Midbrain (tissue), 1 donor: ENCODE measurements around the gene PPFIA1.
"Not testable (repeated sequence)": the region's sequence is repeated elsewhere in the genome, so short reads cannot be mapped to it uniquely, and the experiment has no call there.

Experiments
- DNase-seq: peaks from one replicate; lab custom pipeline; 2025; lab: John Stamatoyannopoulos, UW

Gene PPFIA1

DNA sequence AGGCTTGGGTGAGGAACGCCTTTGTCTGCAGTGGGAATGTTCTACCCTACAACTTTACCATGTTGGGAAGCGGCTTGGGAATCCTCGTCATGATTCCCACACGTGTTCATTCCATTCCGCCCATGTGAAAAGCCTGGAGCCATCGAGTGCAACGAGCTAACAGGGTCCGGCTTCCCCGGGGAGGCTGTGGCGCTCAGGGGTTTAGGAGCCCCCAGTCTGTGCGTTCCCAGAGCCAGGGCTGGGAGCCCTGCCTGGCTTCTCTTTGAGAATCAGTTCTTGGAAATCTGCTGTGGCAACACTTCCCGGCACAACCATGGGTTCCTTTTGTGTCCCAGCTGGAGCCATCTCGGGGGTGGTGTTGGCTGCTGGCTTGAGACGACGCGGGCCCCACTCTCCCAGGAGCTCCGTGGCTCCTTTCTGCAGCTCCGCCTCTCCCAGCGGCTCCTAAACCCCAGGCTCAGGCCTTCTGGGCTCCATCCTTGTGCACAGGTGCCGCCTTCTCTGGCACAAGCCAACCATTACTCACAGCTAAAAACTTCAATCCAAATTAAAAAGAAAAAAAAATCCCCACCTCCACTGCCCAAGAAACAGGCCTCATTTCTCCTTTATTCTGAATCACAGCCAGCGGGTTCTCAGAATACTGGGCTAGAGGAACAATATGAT, 18.7 kb upstream of the PPFIA1 start:
- DNase-seq = peak; percentile 22

DNA sequence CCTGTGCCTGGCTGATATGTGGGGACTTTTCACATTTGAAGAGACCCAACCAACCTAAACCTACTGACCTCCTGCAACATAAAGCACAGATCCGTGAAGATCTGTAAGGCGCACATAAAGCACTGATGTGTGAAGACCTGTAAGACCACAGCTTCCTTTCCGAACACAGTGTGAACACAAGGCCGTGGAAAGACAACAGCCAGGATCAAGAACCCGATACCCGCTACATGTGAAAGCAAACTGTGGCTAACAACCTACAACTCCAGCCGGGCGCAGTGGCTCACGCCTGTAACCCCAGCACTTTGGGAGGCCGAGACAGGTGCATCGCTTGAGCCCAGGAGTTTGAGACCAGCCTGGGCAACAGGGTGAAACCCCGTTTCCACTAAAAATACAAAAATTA, 17.6 kb upstream of the PPFIA1 start:
- DNase-seq = no peak

DNA sequence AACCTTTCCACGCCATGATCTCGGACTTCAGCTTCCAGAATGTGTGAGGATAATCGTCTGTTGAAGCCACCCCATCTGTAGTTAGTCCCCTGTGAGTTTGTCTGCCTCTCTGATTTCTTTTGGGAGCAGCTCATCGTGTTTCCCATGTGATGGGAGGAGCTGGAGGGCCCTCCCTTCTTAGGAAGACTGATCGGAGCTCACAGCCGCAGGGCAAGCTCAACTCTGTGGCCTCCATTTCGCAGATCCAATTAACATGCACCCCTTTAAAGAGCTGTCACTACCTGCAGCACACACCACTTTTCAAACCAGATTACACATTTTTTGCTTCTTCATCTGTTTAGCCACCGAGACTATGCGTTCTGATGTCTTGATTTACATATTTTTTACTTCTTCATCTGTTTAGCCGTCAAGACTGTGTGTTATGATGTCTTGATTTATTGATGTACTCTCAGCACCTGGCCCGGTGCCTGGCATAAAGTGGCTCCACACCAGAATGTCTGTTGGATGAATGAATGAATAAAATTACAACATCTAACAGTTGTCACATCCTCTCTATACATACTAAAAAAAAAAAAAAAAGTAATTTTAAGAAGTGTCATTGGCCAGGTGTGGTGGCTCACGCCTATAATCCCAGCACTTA, 14.9 kb upstream of the PPFIA1 start:
- no peak for DNase-seq

DNA sequence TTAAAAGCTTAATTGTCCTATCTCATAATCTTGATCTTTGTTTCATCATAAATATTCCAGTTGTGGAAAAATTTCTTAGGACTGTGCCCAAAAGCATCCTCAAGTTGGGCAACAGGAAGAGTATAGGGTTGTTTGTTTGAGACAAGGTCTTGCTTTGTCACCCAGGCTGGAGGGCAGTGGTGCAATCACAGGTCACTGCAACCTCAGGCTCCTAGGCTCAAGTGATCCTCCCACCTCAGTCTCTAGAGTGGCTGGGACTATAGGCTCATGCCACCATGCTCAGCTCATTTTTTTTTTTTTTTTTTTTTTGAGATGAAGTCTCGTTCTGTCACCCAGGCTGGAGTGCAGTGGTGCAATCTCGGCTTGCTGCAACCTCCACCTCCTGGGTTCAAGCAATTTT, 11.4 kb upstream of the PPFIA1 start:
- not testable (repeated sequence) for DNase-seq

DNA sequence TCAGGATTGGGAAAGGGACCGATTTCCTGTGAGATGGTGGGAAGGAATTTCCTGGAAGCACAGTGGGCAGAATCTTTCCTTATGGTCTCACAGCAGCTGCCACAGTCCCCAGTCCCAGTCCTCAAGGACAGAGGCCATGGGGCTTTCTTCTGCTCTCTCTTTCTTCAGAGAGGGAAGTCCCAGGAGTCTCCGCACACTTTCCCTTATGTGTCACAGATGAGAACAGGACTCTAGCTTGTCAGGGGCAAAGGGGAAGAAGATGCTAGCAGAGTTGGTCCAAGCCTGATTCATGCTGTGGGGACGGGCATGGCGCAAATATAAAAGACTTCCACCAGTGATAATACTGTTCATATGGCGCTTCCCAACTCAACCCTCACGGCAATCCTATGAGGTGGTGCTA, 7.5 kb upstream of the PPFIA1 start:
- no peak for DNase-seq

DNA sequence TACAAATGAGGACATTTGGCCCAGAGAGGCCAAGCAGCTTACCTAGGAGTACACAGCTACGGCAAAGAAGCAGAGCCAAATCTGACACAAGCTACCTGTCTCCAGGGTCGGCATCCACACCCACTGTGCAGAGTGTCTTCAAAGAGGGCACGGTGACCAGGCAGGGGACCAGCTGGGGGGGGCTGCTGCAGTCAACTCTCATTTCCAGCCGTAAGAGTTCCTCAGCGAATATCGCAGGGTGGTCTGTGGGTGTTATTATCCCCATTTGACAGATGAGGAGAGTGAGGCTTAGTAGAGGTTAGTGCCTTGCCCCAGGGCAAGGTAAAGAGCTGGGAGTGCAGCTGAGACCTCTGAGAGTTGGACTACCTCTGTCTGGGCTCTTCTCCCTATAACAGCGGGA, 7.1 kb upstream of the PPFIA1 start:
- DNase-seq = no peak

DNA sequence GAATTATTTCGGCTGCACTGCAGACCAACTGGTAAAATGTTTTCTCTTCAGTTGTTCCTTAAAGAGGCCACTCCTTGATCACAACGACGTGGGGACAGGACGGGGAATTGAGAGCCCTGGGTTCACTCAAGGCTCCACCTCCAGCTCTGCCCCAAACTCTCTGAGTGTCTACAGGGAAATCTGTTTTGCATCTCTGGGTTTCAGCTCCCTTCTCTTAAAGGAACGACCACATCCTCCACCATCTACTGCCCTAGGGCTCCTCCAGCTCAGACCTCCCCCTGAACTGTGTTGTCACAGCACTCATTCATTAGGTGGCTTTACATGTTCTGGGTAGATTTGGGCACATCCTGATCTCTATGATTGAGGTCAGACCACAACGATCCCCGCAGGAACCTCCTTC, 5.1 kb upstream of the PPFIA1 start:
- no peak for DNase-seq

DNA sequence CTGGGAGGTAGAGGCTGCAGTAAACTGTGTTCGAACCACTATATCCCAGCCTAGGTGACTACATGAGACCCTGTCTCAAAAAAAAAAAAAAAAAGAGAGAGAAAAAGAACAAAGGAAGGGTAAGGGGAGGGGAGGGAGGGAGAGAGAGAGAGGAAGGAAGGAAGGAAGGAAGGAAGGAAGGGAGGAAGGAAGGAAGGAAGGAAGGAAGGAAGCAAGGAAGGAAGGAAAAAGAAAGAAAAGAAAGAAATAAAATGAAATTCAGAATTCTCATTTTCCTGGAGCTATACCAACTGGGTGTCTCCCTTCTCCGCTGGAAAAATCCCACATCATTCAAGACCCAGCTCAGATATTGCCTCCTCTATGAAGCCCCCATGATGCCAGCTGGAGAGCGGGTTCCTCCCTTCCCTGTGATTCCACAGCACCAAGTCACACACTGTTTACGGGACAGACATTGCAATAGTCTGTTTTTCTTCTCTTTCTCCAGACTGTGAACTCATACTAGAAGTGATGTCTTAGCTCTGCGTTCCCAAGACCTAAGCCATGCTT, 3.0 kb upstream of the PPFIA1 start:
- no peak for DNase-seq

DNA sequence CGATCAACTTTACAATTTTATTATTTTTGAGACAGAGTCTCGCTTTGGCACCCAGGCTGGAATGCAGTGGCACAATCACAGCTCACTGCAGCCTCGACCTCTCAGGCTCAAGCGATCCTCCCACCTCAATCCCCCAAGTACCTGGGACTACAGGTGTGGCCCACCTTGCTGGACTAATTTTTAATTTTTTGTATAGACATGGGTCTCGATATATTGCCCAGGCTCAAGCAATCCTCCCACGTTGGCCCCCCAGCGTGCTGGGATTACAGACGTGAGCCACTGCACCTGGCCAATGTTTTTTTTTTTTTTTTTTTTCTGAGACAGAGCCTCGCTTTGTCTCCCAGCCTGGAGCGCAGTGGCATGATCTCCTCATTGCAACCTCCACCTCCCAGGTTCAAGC, 2.0 kb upstream of the PPFIA1 start:
- no peak for DNase-seq

DNA sequence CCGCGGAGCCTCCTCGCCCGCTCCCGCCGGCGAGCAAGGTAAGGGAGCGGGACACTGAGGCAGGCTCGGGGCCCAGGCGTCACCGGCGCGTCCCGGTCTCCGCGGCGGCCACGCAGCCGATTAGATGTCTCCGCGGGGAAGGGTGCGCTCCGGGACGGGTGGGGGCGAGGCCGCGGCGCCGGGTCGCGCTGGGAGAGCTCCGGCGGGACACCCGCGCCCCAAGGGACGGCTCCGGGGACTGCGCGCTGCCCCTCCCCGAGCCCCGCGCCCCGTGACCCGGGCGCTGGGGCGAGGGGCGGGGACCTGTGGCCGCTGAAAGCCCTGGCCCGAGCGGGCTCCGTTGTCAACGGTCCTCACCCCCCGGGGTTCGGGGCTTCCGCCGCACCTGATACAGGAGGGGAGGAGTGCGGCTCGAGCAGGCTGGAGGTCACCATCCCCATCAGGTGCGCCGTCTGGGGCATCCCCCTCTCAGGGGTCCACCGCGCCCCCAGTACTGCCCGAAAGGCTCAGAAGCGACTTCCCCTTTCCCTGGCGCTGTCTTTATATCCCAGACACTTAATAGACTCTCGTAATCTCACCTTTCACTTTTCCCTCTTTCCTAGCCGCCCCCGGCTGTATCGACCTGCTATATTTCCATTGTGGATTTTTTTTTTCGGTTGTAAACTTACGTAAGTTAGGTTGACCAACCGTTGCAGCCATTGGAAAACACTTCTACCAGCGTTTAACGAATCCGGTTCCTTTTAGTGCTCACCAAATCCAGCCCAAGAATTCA, 573 bp downstream of the PPFIA1 start:
- no peak for DNase-seq

DNA sequence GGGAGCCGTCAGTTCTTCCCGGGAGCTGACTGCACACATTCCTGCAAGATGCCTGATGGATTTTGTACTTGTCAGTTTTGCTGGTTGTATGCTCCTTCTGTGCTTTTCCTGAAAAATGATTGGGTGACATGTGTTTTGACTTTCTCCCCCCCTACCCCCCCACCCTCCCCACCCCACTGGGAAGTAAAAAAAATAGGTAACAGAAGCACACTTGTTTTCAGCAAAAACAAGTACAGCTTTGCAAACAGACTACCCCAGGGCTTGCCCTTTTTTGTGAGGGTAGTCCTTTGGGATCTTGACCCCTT, 1.1 kb downstream of the PPFIA1 start:
- no peak for DNase-seq

DNA sequence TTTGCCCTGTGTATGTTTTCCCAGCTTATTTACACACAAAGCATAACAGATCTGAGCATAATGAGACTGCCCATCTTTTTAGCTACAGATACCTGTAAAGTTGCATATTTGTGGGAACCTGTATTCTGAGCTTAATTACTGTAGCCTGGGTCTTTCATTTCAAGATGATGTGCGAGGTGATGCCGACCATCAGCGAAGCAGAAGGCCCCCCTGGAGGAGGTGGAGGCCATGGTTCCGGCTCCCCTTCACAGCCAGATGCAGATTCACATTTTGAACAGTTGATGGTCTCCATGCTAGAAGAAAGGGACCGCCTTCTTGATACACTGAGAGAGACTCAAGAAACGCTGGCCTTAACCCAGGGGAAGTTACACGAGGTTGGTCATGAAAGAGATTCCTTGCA, 1.5 kb downstream of the PPFIA1 start:
- DNase-seq = no peak

DNA sequence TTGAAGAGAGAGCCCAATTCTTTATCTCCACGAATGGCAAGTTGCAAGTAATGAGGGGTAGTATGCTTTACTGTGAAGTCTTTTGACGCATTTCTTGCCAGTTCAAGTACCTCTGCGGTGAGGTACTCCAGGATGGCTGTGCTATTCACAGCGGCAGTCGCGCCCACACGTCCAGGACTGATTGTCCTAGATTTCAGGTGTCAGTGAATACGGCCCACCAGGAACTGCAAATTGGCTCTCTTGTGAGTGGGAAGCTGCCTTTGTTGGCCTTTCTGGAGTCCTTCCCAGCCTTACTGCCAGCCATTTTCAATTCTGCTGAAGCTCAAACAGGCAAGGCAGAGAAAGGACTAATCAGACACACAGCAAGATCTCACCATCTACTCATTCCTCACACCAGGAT, 8.5 kb downstream of the PPFIA1 start:
- peak; percentile 32 for DNase-seq

DNA sequence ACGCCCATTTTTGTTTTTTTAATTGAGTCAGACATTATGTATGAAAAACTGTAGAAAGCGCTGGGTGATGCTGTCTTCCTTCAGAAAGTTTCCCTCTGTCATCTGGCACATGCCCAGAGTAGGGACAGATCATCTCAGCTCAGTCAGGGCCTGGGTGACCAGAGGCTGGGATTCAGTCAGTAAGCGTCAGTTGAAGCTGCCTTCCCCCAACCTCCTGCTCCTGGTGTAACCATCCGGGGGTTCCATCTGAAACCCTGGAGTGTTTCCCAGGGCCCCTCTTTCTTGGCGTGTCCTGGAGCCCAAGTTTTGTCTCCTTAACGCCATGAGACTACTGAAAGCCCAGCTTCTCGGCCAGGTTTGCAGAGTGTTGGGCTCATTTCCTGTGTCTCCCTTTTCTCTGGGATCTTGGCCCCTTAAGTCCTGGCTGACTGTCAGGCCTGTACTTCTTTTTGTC, 10.7 kb downstream of the PPFIA1 start:
- DNase-seq = peak; percentile 37

DNA sequence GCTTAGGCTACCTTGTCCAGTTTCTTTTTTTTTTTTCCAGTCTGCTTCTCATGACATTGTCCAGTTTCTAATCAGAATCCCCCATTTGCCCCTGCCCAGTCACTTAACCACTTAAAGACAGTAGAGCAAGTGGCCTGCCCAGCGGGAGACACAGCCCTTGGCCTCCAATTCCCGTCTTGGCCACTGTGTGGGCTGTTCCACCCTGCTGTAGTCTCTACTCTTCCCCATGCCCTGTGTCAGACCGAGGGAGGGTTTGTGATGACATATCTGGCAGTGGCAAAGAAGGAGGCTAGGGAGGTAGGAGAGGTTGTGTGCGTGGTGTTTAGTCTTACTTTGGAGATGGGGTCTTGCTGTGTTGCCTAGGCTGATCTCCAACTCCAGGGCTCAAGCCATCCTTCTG, 11.5 kb downstream of the PPFIA1 start:
- DNase-seq = no peak

DNA sequence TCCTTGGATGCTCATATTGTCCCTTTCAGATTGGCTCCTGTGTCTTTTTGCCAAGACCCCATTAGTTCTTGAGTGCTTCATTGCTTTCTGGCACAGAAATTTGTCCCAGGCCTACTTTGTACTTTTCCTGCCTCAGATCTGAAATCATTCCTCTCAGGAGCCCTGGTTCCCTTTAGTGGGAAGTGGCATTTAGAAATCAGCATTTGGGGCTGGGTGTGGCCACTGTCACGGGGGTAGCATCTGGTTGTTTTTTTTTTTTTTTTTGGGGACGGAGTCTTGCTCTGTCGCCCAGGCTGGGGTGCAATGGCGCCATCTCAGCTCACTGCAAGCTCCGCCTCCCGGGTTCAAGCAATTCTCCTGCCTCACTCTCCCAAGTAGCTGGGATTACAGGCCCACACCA, 18.2 kb downstream of the PPFIA1 start:
- no peak for DNase-seq

DNA sequence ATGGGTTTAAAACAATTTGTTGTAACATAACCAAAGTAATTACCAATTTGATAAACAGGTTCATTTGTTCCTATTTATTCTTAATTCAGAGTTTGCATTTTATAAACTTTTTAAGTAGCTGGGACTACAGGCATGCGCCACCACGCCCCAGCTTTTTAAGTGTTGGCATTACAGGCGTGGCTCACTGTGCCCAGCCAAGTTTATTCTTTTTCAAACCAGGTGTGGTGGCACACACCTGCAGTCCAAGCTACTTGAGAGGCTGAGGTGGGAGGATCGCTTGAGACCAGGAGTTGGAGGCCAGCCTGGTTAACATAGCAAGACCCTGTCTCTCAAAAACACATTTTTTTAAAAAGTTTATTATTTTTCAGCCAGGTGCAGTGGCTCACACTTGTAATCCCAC, 19.1 kb downstream of the PPFIA1 start:
- DNase-seq = no peak

DNA sequence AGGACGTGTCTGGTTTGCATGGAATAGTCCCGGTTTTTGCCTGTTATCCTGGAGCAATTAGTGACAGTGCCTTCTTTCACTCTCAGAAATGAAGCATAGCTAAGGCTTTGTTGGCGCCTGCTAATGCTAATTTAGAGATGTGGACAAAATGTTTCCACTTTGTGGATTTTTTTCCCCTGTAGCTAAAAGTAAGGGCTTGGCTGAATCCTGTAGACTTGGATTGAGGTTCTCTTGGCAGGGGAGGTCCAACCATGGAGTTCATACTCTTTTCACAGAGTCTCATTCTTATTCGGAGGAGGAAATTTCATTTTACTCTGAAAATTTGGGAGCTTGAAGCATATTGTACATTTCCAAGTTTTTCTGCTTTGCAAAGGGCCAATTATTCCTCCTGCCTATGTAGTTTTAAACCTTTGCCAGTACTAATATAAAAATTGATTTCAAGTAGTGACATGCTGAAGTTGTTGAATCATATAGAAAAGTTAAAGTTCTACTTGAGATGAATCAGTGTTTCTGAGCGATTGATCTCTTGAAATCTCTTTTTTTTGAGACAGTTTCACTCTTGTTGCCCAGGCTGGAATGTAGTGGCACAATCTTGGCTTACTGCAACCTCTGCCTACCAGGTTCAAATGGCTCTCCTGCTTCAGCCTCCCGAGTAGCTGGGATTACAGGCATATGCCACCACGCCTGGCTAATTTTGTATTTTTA, 20.0 kb downstream of the PPFIA1 start:
- DNase-seq = peak; percentile 62

DNA sequence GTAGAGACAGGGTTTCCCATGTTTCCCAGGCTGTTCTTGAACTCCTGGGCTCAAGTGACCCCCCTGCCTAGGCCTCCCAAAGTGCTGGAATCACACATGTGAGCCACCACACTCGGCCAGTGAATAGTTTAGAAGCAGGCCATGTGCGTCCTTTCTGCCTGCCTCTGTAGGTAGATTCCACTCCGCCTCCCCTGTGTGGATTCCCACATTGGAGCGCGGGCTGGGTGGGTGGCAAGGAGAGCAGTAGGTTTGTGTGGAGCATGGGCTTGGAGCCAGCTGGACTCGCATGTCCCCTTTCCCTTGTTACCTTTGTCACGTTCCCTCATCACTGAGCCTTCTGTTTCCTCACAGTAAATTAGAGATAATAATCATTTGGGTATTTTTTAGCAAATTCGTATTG, 21.7 kb downstream of the PPFIA1 start:
- DNase-seq = no peak

DNA sequence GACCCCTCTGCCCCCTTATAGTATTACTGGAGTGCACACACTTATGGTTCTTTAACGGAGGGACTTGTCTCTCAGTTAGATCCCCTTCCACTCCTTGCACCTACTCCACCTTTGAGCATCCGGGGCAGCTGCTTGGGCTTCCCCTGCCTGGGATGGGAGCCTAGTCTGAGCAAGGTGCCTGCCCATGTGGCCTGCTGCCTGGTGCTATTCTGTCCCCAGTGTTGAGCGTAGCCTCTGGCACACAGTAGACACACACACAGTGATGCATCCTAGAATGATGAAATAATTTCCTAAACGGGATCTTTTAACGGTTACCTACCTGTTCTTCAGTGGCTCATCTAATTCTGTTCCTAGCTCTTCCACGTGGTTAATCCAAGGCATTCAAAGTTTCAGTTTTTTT, 22.4 kb downstream of the PPFIA1 start:
- peak; percentile 15 for DNase-seq

DNA sequence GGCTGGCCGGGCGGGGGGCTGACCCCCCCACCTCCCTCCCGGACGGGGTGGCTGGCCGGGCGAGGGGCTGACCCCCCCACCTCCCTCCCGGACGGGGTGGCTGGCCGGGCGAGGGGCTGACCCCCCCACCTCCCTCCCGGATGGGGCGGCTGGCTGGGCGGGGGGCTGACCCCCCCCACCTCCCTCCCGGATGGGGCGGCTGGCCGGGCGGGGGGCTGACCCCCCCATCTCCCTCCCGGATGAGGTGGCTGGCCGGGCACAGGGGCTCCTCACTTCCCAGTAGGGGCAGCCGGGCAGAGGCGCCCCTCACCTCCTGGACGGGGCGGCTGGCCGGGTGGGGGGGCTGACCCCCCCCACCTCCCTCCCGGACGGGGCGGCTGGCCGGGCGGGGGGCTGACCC, 24.7 kb downstream of the PPFIA1 start:
- DNase-seq = not testable (repeated sequence)

DNA sequence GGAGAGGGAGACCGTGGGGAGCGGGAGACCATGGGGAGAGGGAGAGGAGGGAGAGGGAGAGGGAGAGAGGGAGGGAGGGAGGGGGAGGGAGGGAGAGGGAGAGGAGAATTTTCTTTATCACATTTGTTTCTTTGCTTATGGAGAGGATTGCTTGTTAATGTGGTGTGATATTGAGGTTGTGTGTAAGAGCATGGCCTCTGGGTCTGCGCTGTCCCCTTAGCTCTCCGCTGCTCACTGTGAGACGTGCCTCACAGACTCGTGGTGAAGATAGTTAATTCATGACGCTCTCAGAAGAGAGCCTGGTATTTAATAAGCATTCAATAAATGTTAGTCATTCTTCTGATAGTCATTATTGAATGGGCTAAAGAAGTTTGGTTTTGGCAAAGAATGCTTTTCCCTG, 26.2 kb downstream of the PPFIA1 start:
- DNase-seq = no peak

DNA sequence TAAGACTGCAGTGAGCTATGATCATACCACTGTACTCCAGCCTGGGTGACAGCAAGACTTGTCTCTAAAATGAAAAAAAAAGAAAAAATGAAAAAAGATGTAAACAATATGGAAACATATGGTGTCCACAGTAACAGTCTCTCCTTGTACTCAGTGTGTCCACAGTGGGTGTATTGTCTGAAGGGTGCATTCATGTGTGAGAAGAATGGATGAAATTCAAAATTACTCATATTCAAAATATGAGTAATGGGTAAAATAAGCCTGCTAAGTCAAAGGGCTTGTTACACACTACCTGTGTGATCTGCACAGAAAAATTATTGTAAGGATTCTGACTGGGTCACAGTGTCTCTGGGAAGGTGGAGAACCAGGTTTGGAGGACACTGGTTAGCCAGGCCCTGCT, 26.9 kb downstream of the PPFIA1 start:
- no peak for DNase-seq
